Stimulated activated CD8-positive, alpha-beta memory T cell treated with anti-CD3 and anti-CD28 coated beads, Interleukin-4, amount 100 ng/mL, for 4 hours (primary cell): ENCODE data around the gene DCP1B.

Experiments used
- DNase-seq, 2 donors: peaks; one replicate each; pipeline ENCODE4 v3.0.0-alpha.2; 2020; ENCODE audit warnings: low read depth in 2 of 2, low spot score in 1 of 2

Gene DCP1B

DNA sequence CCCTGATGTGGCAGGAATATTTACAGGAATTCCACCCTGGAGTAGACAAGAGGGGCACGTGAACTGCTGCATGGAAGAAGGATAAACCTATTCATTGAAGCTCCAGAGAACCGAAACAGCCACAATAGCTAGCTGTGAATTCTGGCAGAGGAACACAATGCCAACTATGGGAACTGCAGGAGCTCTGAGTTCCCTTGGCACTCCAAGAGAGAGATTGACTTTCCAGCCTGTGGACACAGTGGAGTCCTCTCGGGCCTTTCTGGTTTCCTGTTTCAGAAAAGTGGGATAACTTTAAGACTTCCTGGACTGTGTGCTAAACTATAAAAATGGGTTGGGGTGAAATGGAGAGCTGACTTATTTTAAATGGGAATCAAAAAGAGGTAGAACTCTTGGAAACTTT lies 97.7 kb downstream of the DCP1B start:
- no peak for DNase-seq

GRCh38 chr12:1904875-1905274 lies 99.4 kb downstream of the DCP1B start:
- no peak for DNase-seq

GRCh38 chr12:1896964-1897363 lies 107.3 kb downstream of the DCP1B start:
- DNase-seq = no peak
